Smooth muscle cell (in vitro differentiated cells): Measurements from ENCODE around the gene TIAM2. TPM values are rescaled to one million over a fixed set of nuclear protein-coding genes. Genes with fewer than 3 reads are reported as not detected.

Experiments used
- DNase-seq: peaks from one replicate; lab custom pipeline; 2025; ENCODE audit not compliant: unreplicated experiment; lab: John Stamatoyannopoulos, UW
- H2AFZ ChIP-seq: fragments of 200-600 bp; sonication (generic); 2 replicates; pipeline ENCODE4 v1.6.0; 2016; ENCODE audit warnings: antibody characterized with exemption, low read depth, mild to moderate bottlenecking
- H3F3A ChIP-seq: fragments of 200-600 bp; sonication (generic); 2 replicates; pipeline ENCODE4 v1.6.0; 2017; ENCODE audit warnings: antibody characterized with exemption, low read depth
- H3K27ac ChIP-seq: fragments of 200-600 bp; sonication (generic); 2 replicates; pipeline ENCODE4 v1.5.1; 2016; ENCODE audit warnings: low read depth, mild to moderate bottlenecking
- H3K27me3 ChIP-seq: fragments of 200-600 bp; sonication (generic); 2 replicates; pipeline ENCODE4 v1.6.1; 2016; ENCODE audit warnings: low read depth, mild to moderate bottlenecking
- H3K36me3 ChIP-seq: fragments of 200-600 bp; sonication (generic); 2 replicates; pipeline ENCODE4 v1.5.1; 2016; ENCODE audit warnings: low read depth
- H3K4me1 ChIP-seq: fragments of 200-600 bp; sonication (generic); 2 replicates; pipeline ENCODE4 v1.5.1; 2016; ENCODE audit warnings: low read depth
- H3K4me2 ChIP-seq: fragments of 200-600 bp; sonication (generic); 2 replicates; pipeline ENCODE4 v1.6.0; 2016; ENCODE audit warnings: mild to moderate bottlenecking
- H3K4me3 ChIP-seq: fragments of 200-600 bp; sonication (generic); 2 replicates; pipeline ENCODE4 v1.5.1; 2016; ENCODE audit warnings: mild to moderate bottlenecking
- H3K79me2 ChIP-seq: fragments of 200-600 bp; sonication (generic); 2 replicates; pipeline ENCODE4 v1.6.0; 2016; ENCODE audit warnings: low read depth, mild to moderate bottlenecking
- H3K9ac ChIP-seq: fragments of 200-600 bp; sonication (generic); 2 replicates; pipeline ENCODE4 v1.6.0; 2016; ENCODE audit warnings: low read depth
- H3K9me3 ChIP-seq: fragments of 200-600 bp; sonication (generic); replicated peaks from 2 replicates; pipeline ENCODE4 v1.5.1; 2016; ENCODE audit warnings: low read depth
- H4K20me1 ChIP-seq: fragments of 200-600 bp; sonication (generic); 2 replicates; pipeline ENCODE4 v1.6.0; 2016; ENCODE audit warnings: low read depth
- WGBS: methylation state at CpG from one replicate; pipeline ENCODE4 v1.1.7; 2016; ENCODE audit warnings: low lambda C conversion rate; 5-methylcytosine and 5-hydroxymethylcytosine counted together
- polyA plus RNA-seq: library from polyadenylated mRNA; unstranded; fragments of >200 nt; fragmentation: Nextera tagmentation; extraction: Ambion mirVana; gene quantifications from 2 replicates; pipeline ENCODE4 v1.2.1, GENCODE V29; 2016
- total RNA-seq: library from RNA; depleted of rRNA; stranded (reverse); fragments of >200 nt; gene quantifications from 2 replicates; pipeline ENCODE4 v1.2.3, GENCODE V29; 2014
- TF ChIP-seq, protein P1 (sequence below): fragments of 200-600 bp; sonication (generic); IDR thresholded peaks from 2 replicates; pipeline ENCODE4 v1.5.1; 2017; ENCODE audit warnings: borderline replicate concordance, mild to moderate bottlenecking, antibody characterized with exemption; ENCODE audit not compliant: insufficient read depth, poor library complexity, severe bottlenecking

The TIAM2 gene
- total and polyA plus RNA-seq, 2 experiments from 2014 or later: 13.1 to 24.9 TPM

DNA sequence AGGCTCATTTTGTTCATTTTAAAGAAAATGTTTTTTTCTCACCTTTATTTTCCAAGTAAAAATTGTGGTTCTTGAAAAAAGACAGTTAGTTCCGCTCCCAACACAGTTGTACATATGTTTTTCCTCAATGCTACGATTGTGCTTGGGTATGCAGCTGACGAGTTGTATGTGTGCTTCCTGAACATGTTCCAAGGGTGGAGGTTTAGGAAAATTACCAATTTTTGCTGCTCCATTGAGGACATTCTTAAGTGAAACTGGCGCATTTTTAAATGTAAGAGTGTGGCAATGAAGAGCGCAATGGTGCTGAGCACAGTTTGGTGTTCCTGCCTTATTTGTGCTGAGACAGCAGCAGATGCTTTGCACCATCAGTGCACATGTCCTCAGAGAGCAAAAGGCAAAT is 198.4 kb downstream of the TIAM2 start:
- no peak overlapping the region for H3K27ac ChIP-seq
- H3K4me2 ChIP-seq: no peak overlapping the region

GRCh38 chr6:155194399-155194798 is 199.3 kb downstream of the TIAM2 start:
- Histone ChIP-seq H3K4me3 (no peak overlapping the region), H2AFZ (no peak overlapping the region), H3K36me3 (no peaks in the 10 kb centered on the region), H3K4me2 (no peak overlapping the region), H3F3A (peaks cover 15% of the 10 kb centered on the region), H3K9me3 (no peaks in the 10 kb centered on the region), H3K79me2 (no peaks in the 10 kb centered on the region), H3K4me1 (peaks cover 12% of the 10 kb centered on the region), H4K20me1 (no peaks in the 10 kb centered on the region), H3K27ac (no peak overlapping the region), H3K9ac (no peak overlapping the region), H3K27me3 (no peaks in the 10 kb centered on the region)
- TF ChIP-seq, protein P1, sequence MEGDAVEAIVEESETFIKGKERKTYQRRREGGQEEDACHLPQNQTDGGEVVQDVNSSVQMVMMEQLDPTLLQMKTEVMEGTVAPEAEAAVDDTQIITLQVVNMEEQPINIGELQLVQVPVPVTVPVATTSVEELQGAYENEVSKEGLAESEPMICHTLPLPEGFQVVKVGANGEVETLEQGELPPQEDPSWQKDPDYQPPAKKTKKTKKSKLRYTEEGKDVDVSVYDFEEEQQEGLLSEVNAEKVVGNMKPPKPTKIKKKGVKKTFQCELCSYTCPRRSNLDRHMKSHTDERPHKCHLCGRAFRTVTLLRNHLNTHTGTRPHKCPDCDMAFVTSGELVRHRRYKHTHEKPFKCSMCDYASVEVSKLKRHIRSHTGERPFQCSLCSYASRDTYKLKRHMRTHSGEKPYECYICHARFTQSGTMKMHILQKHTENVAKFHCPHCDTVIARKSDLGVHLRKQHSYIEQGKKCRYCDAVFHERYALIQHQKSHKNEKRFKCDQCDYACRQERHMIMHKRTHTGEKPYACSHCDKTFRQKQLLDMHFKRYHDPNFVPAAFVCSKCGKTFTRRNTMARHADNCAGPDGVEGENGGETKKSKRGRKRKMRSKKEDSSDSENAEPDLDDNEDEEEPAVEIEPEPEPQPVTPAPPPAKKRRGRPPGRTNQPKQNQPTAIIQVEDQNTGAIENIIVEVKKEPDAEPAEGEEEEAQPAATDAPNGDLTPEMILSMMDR: no peak
- 95% methylated on average over 2 of the region's 2 CpGs for WGBS
- no peak for DNase-seq

More for the DNA sequence above, 198.4 kb downstream of the TIAM2 start:
- no peaks in the 10 kb centered on the region for H3K9me3 ChIP-seq
- TF ChIP-seq, protein P1: no peak
- H3K9ac ChIP-seq: no peak overlapping the region
- no peaks in the 10 kb centered on the region for H3K36me3 ChIP-seq
- H3K27me3 ChIP-seq: no peaks in the 10 kb centered on the region
- H3K79me2 ChIP-seq: no peaks in the 10 kb centered on the region
- H2AFZ ChIP-seq: no peak overlapping the region
- 98% methylated on average over 5 of the region's 5 CpGs for WGBS
- no peak for DNase-seq
- H3K4me1 ChIP-seq: peaks cover 18% of the 10 kb centered on the region
- H3F3A ChIP-seq: peaks cover 15% of the 10 kb centered on the region
- H3K4me3 ChIP-seq: no peak overlapping the region
- H4K20me1 ChIP-seq: no peaks in the 10 kb centered on the region

DNA sequence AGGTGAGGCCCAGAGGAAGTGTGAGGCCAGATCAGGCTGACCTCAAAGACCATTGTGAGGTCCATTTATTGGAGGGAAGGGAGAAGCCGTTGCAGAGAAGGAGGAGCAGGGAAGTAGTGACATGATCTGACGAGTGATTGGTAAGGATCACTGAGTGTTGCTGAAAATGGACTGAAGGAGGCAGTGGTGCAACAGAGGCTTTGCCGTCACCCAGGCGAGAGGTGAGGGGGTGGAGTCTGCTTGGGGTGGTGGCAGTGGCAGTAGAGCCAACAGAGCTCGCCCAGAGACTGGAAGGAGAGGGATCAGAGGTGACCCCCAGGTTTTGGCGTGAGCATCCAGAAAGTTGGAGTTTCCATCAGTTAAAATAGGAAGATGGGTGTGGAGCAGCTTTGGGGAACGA is 200.8 kb downstream of the TIAM2 start:
- Histone ChIP-seq H2AFZ (no peak overlapping the region), H4K20me1 (no peaks in the 10 kb centered on the region), H3K4me2 (no peak overlapping the region), H3K27ac (no peak overlapping the region), H3K27me3 (no peaks in the 10 kb centered on the region), H3K79me2 (no peaks in the 10 kb centered on the region), H3K9ac (no peak overlapping the region), H3F3A (peaks cover under 1% of the 10 kb centered on the region), H3K4me1 (no peaks in the 10 kb centered on the region), H3K4me3 (no peak overlapping the region), H3K9me3 (no peaks in the 10 kb centered on the region), H3K36me3 (no peaks in the 10 kb centered on the region)
- TF ChIP-seq, protein P1: no peak
- DNase-seq: no peak
- 93% methylated on average over 7 of the region's 7 CpGs for WGBS

DNA sequence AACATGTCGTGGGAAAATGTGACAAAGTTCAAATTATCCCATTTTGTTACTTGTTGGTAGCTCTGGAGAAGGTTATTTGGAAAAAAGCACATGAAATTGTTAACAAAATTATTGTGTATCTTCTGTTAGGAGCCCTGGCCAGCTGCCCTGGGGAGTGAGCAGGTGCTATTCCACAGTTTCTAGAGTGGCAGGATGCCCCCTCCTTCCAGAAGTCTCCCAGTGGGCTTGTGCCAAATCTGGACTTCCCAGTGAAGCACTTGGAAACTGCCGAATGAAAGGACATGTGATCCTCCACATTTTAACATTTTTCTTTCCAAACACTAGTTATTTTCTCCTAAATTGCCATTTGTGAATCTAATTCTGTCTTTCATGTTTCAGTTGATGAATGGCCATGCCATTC is 201.8 kb downstream of the TIAM2 start:
- no peaks in the 10 kb centered on the region for H3K79me2 ChIP-seq
- WGBS: 90% methylated on average over 2 of the region's 2 CpGs
- H2AFZ ChIP-seq: no peak overlapping the region
- no peaks in the 10 kb centered on the region for H3F3A ChIP-seq
- H3K9ac ChIP-seq: no peak overlapping the region
- no peak for DNase-seq
- no peak overlapping the region for H3K27ac ChIP-seq
- H3K4me3 ChIP-seq: no peak overlapping the region
- TF ChIP-seq, protein P1: no peak
- no peaks in the 10 kb centered on the region for H3K36me3 ChIP-seq
- H3K4me2 ChIP-seq: no peak overlapping the region
- no peaks in the 10 kb centered on the region for H3K9me3 ChIP-seq
- no peaks in the 10 kb centered on the region for H3K27me3 ChIP-seq
- no peaks in the 10 kb centered on the region for H3K4me1 ChIP-seq
- H4K20me1 ChIP-seq: no peaks in the 10 kb centered on the region
